ENCODE measurements around the gene SLIT1.

DNA sequence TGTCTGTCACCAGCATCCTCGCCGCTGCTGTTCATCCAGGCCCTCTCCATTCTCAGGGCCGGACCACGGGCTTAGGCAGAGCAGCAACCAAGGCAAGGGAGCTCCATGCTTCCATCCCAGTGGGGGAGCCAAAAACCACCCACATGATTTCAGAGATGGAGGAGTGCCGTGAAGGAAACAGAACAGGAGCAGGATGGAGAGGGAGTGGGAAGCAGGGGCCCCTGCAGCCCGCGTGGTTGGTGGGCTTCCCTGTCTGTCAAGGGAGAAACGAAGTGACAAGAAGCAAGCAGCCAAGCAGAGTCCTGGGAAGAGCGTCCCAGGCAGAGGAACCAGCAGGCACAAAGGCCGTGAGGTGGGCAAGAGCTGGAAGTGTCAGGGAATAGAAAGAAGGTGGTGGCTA is 95.7 kb downstream of the SLIT1 start:
- TF ChIP-seq, protein P1, sequence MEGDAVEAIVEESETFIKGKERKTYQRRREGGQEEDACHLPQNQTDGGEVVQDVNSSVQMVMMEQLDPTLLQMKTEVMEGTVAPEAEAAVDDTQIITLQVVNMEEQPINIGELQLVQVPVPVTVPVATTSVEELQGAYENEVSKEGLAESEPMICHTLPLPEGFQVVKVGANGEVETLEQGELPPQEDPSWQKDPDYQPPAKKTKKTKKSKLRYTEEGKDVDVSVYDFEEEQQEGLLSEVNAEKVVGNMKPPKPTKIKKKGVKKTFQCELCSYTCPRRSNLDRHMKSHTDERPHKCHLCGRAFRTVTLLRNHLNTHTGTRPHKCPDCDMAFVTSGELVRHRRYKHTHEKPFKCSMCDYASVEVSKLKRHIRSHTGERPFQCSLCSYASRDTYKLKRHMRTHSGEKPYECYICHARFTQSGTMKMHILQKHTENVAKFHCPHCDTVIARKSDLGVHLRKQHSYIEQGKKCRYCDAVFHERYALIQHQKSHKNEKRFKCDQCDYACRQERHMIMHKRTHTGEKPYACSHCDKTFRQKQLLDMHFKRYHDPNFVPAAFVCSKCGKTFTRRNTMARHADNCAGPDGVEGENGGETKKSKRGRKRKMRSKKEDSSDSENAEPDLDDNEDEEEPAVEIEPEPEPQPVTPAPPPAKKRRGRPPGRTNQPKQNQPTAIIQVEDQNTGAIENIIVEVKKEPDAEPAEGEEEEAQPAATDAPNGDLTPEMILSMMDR (IDR thresholded peaks at IDR 0.05) = no peak
- TF ChIP-seq POLR2A (IDR thresholded peaks at IDR 0.05) = no peak
